ENCODE measurements around the gene ZNF174. TPM values are rescaled to one million over a fixed set of nuclear protein-coding genes. Genes with fewer than 3 reads are reported as not detected.

Gene ZNF174
- total RNA-seq, 2 donors from 2014 or later: 5.4 to 16.8 TPM

GRCh38 chr16:3401719-3402397, 843 bp downstream of the ZNF174 start:
- Histone ChIP-seq H3K4me3 (peak overlapping the region; percentile 91), H3K27me3 (replicated peaks; ENCODE audit: insufficient read depth) (no peaks in the 10 kb centered on the region), H3K27ac (peak overlapping the region; percentile 75 to 79), H3K4me1 (ENCODE audit: control insufficient read depth in 1 of 2, low read depth in 2 of 2) (peaks cover 10 to 32% of the 10 kb centered on the region in 2 donors), H3K9me3 (peaks cover 17% of the 10 kb centered on the region), H3K36me3 (peaks cover 33% of the 10 kb centered on the region)
- no peak for ATAC-seq (ENCODE audit: insufficient number of reproducible peaks, low FRiP score, low read depth)
- no peak for DNase-seq (ENCODE audit: low spot score)
- no peak for TF ChIP-seq CTCF (IDR thresholded peaks at IDR 0.05)

- H3K9me3 ChIP-seq: peaks cover 71% of the 10 kb centered on the region
- no peak for TF ChIP-seq CTCF (IDR thresholded peaks at IDR 0.05)
- ATAC-seq (ENCODE audit: insufficient number of reproducible peaks, low FRiP score, low read depth): no peak
Observed at GRCh38 chr16:3408561-3409197, 7.7 kb downstream of the ZNF174 start.

GRCh38 chr16:3413730-3414379, 12.8 kb downstream of the ZNF174 start:
- ATAC-seq (ENCODE audit: insufficient number of reproducible peaks, low FRiP score, low read depth) (no peak), DNase-seq (ENCODE audit: low spot score) (no peak)
- H3K4me3 ChIP-seq: no peak overlapping the region
- H3K27me3 ChIP-seq (replicated peaks; ENCODE audit: insufficient read depth): no peaks in the 10 kb centered on the region
- H3K4me1 ChIP-seq (ENCODE audit: control insufficient read depth in 1 of 2, low read depth in 2 of 2): no peaks in the 10 kb centered on the region
- no peak overlapping the region for H3K27ac ChIP-seq
- peaks cover 52% of the 10 kb centered on the region for H3K9me3 ChIP-seq
- H3K36me3 ChIP-seq: peaks cover 20% of the 10 kb centered on the region
- no peak for TF ChIP-seq CTCF (IDR thresholded peaks at IDR 0.05)

More at GRCh38 chr16:3408561-3409197, 7.7 kb downstream of the ZNF174 start:
- Histone ChIP-seq H3K36me3 (peaks cover 66% of the 10 kb centered on the region), H3K27ac (no peak overlapping the region), H3K27me3 (replicated peaks; ENCODE audit: insufficient read depth) (no peaks in the 10 kb centered on the region), H3K4me3 (peak overlapping the region; percentile 13), H3K4me1 (ENCODE audit: control insufficient read depth in 1 of 2, low read depth in 2 of 2) (peaks cover 0 to 3% of the 10 kb centered on the region in 2 donors)
- DNase-seq (ENCODE audit: low spot score): no peak

- Histone ChIP-seq H3K36me3 (peaks cover 4% of the 10 kb centered on the region), H3K27ac (no peak overlapping the region), H3K4me3 (peak overlapping the region; percentile 54), H3K4me1 (ENCODE audit: control insufficient read depth in 1 of 2, low read depth in 2 of 2) (no peaks in the 10 kb centered on the region), H3K27me3 (replicated peaks; ENCODE audit: insufficient read depth) (no peaks in the 10 kb centered on the region), H3K9me3 (no peaks in the 10 kb centered on the region)
- no peak for ATAC-seq (ENCODE audit: insufficient number of reproducible peaks, low FRiP score, low read depth)
- no peak for DNase-seq (ENCODE audit: low spot score)
- no peak for TF ChIP-seq CTCF (IDR thresholded peaks at IDR 0.05)
Observed at GRCh38 chr16:3431779-3432219, 30.8 kb downstream of the ZNF174 start.

- ATAC-seq (ENCODE audit: insufficient number of reproducible peaks, low FRiP score, low read depth) (no peak), DNase-seq (ENCODE audit: low spot score) (no peak)
- peaks cover 10% of the 10 kb centered on the region for H3K36me3 ChIP-seq
- peaks cover 1% of the 10 kb centered on the region for H3K9me3 ChIP-seq
- no peak overlapping the region for H3K27ac ChIP-seq
- H3K4me3 ChIP-seq: no peak overlapping the region
- no peak for TF ChIP-seq CTCF (IDR thresholded peaks at IDR 0.05)
- no peaks in the 10 kb centered on the region for H3K27me3 ChIP-seq (replicated peaks; ENCODE audit: insufficient read depth)
- H3K4me1 ChIP-seq (ENCODE audit: control insufficient read depth in 1 of 2, low read depth in 2 of 2): no peaks in the 10 kb centered on the region
Observed at GRCh38 chr16:3434373-3434772, 33.4 kb downstream of the ZNF174 start.
